Measurements from ENCODE around the gene PTPN22. TPM values are rescaled to one million over a fixed set of nuclear protein-coding genes. Genes with fewer than 3 reads are reported as not detected.

PTPN22 gene
- polyA plus RNA-seq, 1 experiment: 0.02 TPM

DNA sequence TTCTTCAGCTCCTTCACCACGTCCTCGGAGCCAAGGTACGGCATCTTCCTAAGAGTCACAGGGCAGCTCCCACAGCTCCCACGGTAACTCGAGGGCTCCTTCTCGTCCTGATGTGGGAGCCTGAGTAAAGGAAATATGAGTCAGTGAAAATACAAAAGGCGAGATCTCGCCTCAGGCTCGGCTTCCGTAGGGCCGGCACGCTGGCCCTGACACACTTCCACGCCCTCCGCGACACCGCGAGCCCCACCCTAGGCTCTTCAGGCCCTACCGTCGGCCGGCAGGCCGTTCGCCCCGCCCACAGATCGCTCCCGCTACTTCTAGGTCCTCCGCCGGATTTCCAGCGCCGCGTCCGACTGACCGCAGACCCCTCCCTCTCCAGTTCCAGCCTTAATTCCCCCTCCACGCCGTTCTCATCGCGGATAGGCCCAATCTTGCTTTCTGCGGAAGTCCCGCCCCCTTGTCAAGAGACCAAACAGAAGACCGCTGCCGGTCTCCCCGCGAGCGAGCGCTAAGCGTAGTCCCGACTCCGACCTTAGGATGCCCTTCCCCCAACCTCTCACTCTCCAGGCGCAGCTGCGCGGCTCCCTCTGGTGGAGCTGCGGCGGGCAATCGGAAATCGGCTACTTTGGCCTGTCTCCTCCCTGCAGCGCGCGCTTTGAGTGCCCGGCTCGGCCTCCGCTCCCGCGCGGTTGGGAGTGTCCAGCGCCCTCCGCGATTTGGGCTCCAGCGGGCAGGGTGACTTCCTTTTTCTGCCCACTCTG is 33.3 kb upstream of the PTPN22 start, which contains the start of the genes AP4B1 and DCLRE1B:
Gene AP4B1, minus strand, starts transcription at position 126 of the 761 bp plus-strand sequence. Its CDS starts 82 bp downstream, at position 44.
Gene DCLRE1B, plus strand, starts transcription at position 653 of the 761 bp plus-strand sequence. CDS start 261 bp downstream, outside the sequence.
- Histone ChIP-seq H3K4me3 (ENCODE audit: low read depth, low read length) (peak within 1 kb of the TSS; percentile 51), H3K27me3 (ENCODE audit: control insufficient read depth, insufficient read depth, low read length) (no peaks in the 10 kb centered on the region), H3K36me3 (ENCODE audit: control insufficient read depth, insufficient read depth, low read length) (no peaks in the 10 kb centered on the region; the same call in 1 of the 2 replicates)
- DNase-seq (ENCODE audit: low read depth): peak; percentile 99
- POLR2A ChIA-PET: interaction anchor here (0.8 to 1.3 kb wide), 2 partner anchors 19 to 24 kb away, joined by 3 to 5 read pairs; partner anchors contain the start of gene HIPK1
- peak; percentile 80 for TF ChIP-seq CTCF (IDR thresholded peaks at IDR 0.05; ENCODE audit: insufficient read depth, low read depth, low read length)
- CTCF ChIA-PET: interaction anchor here (0.5 to 3.8 kb wide), 8 partner anchors 15 to 378 kb away, joined by 3 to 20 read pairs (median 4); partner anchors contain the start of genes BCL2L15 and HIPK1

- ChIA-PET CTCF (interaction anchor here (0.5 to 3.8 kb wide), 11 partner anchors 14 to 378 kb away, joined by 3 to 20 read pairs (median 3); partner anchors contain the start of genes BCL2L15 and HIPK1), POLR2A (interaction anchor here (0.8 to 1.3 kb wide), 2 partner anchors 18 to 25 kb away, joined by 3 to 5 read pairs; partner anchors contain the start of gene HIPK1)
- DNase-seq (ENCODE audit: low read depth): no peak
- no peaks in the 10 kb centered on the region; the same call in 1 of the 2 replicates for H3K36me3 ChIP-seq (ENCODE audit: control insufficient read depth, insufficient read depth, low read length)
- TF ChIP-seq CTCF (IDR thresholded peaks at IDR 0.05; ENCODE audit: insufficient read depth, low read depth, low read length): no peak
- H3K27me3 ChIP-seq (ENCODE audit: control insufficient read depth, insufficient read depth, low read length): no peaks in the 10 kb centered on the region
- peak overlapping the region; percentile 51 for H3K4me3 ChIP-seq (ENCODE audit: low read depth, low read length)
These were observed 32.8 kb upstream of the PTPN22 start for GRCh38 chr1:113904293-113904673.

- ChIA-PET POLR2A (interaction anchor here (0.8 kb wide), 1 partner anchor 18 kb away, joined by 3 read pairs; no protein-coding TSS in a partner anchor), CTCF (interaction anchor here (0.5 to 3.8 kb wide), 11 partner anchors 14 to 379 kb away, joined by 3 to 20 read pairs (median 3); partner anchors contain the start of genes BCL2L15 and HIPK1)
- H3K4me3 ChIP-seq (ENCODE audit: low read depth, low read length): peak overlapping the region; percentile 51
- no peak for TF ChIP-seq CTCF (IDR thresholded peaks at IDR 0.05; ENCODE audit: insufficient read depth, low read depth, low read length)
- DNase-seq (ENCODE audit: low read depth): no peak
- H3K36me3 ChIP-seq (ENCODE audit: control insufficient read depth, insufficient read depth, low read length): no peaks in the 10 kb centered on the region; the same call in 1 of the 2 replicates
- H3K27me3 ChIP-seq (ENCODE audit: control insufficient read depth, insufficient read depth, low read length): no peaks in the 10 kb centered on the region
These were observed 32.2 kb upstream of the PTPN22 start for GRCh38 chr1:113903501-113904292.

DNA sequence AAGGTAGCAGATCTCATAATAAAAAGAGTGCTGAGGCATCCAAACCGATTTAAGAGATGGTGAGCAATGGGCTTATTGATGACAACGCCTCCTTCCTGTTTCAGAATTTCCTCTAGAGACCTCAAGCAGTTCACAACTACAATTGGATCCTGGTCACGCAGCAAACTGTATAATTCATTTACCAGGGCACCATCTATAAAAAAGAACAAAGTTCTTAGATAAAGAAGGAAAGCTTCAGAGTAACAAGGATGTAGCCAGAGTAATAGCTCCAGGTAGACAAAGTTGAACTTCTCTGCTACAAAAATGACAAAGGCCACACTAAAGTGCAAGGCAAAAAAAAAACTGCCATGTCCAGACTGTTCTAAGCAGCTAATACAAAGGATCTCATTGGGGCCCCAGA is 29.7 kb upstream of the PTPN22 start:
- Histone ChIP-seq H3K36me3 (ENCODE audit: control insufficient read depth, insufficient read depth, low read length) (no peaks in the 10 kb centered on the region), H3K4me3 (ENCODE audit: low read depth, low read length) (no peak overlapping the region), H3K27me3 (ENCODE audit: control insufficient read depth, insufficient read depth, low read length) (no peaks in the 10 kb centered on the region)
- no peak for DNase-seq (ENCODE audit: low read depth)
- no peak for TF ChIP-seq CTCF (IDR thresholded peaks at IDR 0.05; ENCODE audit: insufficient read depth, low read depth, low read length)
- ChIA-PET POLR2A (no interaction called here), CTCF (interaction anchor here (0.6 to 1.3 kb wide), 3 partner anchors 14 to 102 kb away, joined by 3 to 4 read pairs (median 3); partner anchors contain the start of gene BCL2L15)
